ENCODE data around the gene GNA12.
"Not testable (repeated sequence)": the region's sequence is repeated elsewhere in the genome, so short reads cannot be mapped to it uniquely, and the experiment has no call there.

The GNA12 gene

GRCh38 chr7:2864999-2865670, 21.0 kb upstream of the GNA12 start:
- DNase-seq (ENCODE audit: low spot score), result peak; percentile 77

- no peak for DNase-seq (ENCODE audit: low spot score)
These were observed 20.3 kb upstream of the GNA12 start for GRCh38 chr7:2864204-2864985.

- peak; percentile 95 for DNase-seq (ENCODE audit: low spot score)
These were observed 19.5 kb upstream of the GNA12 start for GRCh38 chr7:2863461-2864066.

GRCh38 chr7:2862831-2863361, 18.8 kb upstream of the GNA12 start:
- no peak for DNase-seq (ENCODE audit: low spot score)

- no peak for DNase-seq (ENCODE audit: low spot score)
These were observed 17.4 kb upstream of the GNA12 start for GRCh38 chr7:2861509-2861908.

- DNase-seq (ENCODE audit: low spot score), result no peak
These were observed 16.6 kb upstream of the GNA12 start for GRCh38 chr7:2860627-2861133.

- DNase-seq (ENCODE audit: low spot score), result no peak
These were observed 15.8 kb upstream of the GNA12 start for GRCh38 chr7:2859952-2860351.

GRCh38 chr7:2858621-2859020, 14.5 kb upstream of the GNA12 start:
- no peak for DNase-seq (ENCODE audit: low spot score)

GRCh38 chr7:2856388-2857169, 12.5 kb upstream of the GNA12 start:
- no peak for DNase-seq (ENCODE audit: low spot score)

GRCh38 chr7:2855386-2855785, 11.3 kb upstream of the GNA12 start:
- DNase-seq (ENCODE audit: low spot score), result no peak

GRCh38 chr7:2853552-2853951, 9.4 kb upstream of the GNA12 start:
- DNase-seq (ENCODE audit: low spot score), result not testable (repeated sequence)

- DNase-seq (ENCODE audit: low spot score), result peak; percentile 40
These were observed 9.0 kb upstream of the GNA12 start for GRCh38 chr7:2853147-2853546.

GRCh38 chr7:2851497-2851896, 7.4 kb upstream of the GNA12 start:
- no peak for DNase-seq (ENCODE audit: low spot score)

GRCh38 chr7:2849941-2850766, 6.0 kb upstream of the GNA12 start:
- DNase-seq (ENCODE audit: low spot score), result no peak

- DNase-seq (ENCODE audit: low spot score), result no peak
These were observed 1.0 kb upstream of the GNA12 start for GRCh38 chr7:2845034-2845592.

- DNase-seq (ENCODE audit: low spot score), result peak; percentile 62
These were observed 376 bp downstream of the GNA12 start for GRCh38 chr7:2843711-2844152.

GRCh38 chr7:2843191-2843685, 870 bp downstream of the GNA12 start:
- no peak for DNase-seq (ENCODE audit: low spot score)

- no peak for DNase-seq (ENCODE audit: low spot score)
These were observed 2.2 kb downstream of the GNA12 start for GRCh38 chr7:2841907-2842306.

GRCh38 chr7:2840458-2840857, 3.6 kb downstream of the GNA12 start:
- no peak for DNase-seq (ENCODE audit: low spot score)

GRCh38 chr7:2838873-2839578, 5.1 kb downstream of the GNA12 start:
- DNase-seq (ENCODE audit: low spot score), result no peak

All from AG08395 (cell line).